GM21786 (cell line): ENCODE data around the gene TMEM220.
A peak's percentile ranks its signal among the peaks of the same experiment; 100 is the strongest.

Source experiments
- ATAC-seq: cut with Tn5 transposase; IDR thresholded peaks from one replicate; pipeline ENCODE4 v1.9.1; 2021; ENCODE audit not compliant: unreplicated experiment

Gene TMEM220

DNA sequence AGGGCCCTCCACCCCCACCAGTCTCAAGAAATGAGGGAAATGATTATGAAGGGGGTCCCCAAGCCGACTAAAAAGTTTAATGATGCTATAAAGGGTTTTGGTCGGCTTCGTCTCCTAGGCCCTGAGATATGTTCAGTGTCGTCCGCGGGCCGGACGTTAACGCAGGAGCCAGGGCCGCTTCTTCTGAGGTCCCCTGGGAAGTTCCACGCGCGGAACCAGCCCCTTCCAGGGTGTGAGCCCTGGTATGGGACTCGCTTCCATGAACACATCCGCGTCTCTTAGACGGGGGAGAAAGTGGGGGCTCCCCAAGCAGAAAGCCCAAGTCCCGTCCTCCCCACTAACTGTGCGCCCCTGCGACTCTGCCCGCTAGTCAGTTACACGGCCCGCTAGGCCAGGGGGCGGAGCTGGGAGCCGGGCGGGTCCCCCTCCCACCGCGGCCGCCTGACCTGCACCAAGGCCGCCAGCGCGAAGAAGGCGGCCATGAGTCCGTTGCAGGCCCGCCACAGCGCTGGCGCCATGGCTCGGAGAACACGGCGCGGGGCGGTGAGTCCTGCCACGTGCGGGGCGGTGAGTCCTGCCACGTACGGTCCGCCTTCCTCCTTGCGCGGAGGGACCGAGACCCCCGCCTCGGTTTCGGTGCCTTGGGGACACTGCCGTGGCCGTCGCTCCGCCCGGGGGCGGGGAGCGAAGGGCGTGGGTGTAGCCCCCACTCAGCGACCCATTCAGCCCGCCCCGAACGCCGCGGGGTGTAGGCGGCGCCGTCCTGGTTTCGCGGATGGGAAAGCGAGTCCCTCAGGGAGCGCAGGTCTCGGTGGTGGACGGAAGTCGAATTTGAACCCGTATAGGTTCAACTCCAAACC, at the start of gene TMEM220:
Gene TMEM220, minus strand, starts transcription at position 690 of the 860 bp plus-strand sequence. Its CDS starts 172 bp downstream, at position 518.
- ATAC-seq = peak; percentile 69

DNA sequence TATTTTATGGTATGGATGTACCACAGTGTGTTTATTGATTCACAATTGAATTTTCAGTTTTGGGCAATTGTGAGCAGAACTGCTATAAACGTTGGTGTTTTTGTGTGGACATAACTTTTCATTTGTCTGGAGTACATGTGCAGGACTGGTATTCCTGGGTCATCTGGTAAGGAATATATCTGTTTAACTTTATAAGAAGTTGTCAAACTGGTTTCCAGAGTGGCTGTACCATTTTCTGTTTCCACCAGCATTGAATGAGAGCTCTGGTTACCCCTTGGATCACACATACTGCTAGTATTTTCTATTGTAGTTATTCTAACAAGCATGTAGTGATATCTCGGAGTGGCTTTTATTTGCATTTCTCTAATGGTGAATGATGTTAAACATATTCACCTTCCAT, 49.8 kb upstream of the TMEM220 start:
- ATAC-seq = no peak

DNA sequence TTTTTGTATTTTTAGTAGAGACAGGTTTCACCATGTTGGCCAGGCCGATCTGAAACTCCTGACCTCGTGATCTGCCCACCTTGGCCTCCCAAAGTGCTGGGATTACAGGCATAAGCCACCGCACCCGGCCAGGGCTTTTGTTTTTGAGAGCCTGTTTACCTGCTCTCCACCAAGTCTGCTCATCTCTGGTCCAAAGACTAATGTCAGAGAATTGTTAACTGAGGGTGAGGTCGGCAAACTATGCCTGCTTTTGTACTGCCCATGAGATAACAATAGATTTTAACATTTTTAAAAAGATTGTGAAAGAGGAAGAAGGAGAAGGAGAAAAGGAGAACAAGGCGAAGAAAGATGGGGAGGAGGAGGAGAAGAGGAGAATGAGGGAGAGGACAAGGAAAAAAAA, 48.1 kb upstream of the TMEM220 start:
- ATAC-seq = no peak

DNA sequence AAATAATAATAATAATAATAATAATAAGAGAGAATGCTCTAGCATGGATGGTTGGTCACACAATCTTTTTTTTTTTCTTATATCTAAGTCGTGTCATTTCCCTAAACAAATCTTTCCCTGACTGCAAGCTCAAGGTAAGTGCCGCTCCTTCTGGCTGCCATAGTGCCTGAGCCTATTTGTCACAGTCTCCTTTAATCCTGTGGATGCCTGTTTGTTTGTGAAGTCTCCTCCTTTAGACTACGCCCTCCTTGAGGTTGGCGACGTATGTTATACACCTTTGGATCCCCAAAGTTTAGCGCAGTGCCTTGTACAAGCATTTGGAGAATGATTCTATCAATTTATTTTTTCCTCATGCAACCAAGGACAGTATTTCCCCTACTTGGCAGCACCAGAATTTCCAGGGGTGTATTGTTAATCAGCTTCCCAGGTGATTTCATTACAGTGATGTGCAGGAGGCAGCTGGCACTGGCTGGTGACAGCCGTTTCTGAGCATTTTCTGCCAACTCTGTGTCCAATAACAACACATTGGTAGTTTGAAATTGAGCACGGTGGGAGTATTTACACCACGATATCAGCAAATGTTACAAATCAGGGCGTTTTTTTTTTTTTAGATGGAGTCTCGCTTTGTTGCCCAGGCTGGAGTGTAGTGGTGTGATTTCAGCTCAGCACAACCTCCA, 47.4 kb upstream of the TMEM220 start:
- no peak for ATAC-seq

DNA sequence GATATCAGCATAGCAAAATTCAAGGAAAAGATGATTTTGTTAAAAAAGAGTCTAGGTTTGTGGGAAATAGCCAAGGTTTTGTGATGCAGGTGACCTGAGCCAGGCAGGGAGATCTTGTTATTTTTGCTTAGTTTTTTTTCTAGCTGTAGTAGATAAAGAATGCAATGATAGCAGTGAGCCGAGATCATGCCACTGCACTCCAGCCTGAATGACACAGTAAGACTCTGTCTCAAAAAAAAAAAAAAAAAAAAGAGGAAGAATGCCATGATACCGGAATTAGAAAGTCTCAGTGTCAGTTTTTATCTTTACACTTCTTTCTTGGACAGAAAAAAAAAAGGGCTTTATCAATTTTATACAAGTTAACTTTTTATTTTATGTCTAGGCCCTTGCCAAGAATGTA, 46.6 kb upstream of the TMEM220 start:
- ATAC-seq = no peak

DNA sequence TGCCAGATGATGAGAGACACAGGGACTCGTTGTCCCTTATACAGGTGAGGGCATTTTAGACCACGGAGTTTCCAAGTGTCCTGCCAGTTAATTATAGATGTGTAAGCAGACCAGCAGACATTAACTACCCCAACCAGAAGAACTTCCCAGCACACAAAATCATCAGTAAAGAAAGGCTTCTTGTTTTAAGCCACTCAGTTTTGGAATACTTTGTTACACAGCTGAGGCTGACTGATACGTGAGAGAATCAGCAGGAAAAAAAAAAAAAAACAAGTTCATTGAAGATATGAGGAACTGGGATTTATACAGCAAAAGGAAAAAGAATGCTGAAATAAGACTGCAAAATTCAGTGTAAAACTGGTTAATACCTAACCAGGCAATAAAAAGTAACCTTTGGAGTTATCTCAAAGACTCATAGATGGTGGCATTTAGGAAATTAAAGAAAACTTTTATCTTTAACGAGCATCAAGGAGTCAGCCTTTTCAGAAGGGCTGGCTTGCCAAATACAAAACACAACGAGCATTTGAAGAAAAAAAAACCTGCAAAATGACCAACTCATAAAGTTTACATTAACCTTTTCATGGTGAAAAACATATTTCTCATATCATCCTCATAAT, 46.0 kb upstream of the TMEM220 start:
- no peak for ATAC-seq

DNA sequence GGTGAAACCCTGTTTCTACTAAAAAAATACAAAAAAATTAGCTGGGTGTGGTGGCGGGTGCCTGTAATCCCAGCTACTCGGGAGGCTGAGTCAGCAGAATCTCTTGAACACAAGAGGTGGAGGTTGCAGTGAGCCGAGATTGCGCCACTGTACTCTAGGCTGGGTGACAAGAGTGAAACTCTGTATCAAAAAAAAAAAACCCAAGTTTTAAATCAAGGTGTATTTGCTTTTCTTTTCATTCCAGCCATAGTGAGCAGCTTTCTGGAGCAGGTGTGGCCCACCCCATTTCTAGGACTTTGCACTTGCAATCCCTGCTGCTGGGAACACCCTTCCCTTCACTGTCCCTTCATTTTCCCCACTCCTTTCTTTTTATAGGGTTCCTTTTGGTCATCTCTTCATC, 45.2 kb upstream of the TMEM220 start:
- no peak for ATAC-seq

DNA sequence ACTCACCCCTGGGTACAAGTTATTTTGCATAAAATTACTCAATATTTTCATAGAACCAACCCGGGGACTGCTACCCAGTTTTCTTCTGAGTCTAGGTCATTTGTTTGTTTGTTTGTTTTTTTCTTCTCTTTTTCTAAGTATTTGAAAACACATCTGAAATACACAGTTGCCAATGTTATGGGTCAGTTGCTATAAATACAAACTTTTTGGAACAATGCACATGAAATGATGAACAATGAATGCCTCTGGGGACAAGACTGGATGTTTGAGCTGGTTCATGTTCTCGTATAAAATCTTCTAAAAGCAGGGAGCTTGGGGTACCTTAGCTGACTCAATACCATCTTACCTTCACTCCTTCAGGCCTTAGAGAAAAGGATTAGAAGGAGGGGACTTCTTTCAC, 43.6 kb upstream of the TMEM220 start:
- no peak for ATAC-seq

DNA sequence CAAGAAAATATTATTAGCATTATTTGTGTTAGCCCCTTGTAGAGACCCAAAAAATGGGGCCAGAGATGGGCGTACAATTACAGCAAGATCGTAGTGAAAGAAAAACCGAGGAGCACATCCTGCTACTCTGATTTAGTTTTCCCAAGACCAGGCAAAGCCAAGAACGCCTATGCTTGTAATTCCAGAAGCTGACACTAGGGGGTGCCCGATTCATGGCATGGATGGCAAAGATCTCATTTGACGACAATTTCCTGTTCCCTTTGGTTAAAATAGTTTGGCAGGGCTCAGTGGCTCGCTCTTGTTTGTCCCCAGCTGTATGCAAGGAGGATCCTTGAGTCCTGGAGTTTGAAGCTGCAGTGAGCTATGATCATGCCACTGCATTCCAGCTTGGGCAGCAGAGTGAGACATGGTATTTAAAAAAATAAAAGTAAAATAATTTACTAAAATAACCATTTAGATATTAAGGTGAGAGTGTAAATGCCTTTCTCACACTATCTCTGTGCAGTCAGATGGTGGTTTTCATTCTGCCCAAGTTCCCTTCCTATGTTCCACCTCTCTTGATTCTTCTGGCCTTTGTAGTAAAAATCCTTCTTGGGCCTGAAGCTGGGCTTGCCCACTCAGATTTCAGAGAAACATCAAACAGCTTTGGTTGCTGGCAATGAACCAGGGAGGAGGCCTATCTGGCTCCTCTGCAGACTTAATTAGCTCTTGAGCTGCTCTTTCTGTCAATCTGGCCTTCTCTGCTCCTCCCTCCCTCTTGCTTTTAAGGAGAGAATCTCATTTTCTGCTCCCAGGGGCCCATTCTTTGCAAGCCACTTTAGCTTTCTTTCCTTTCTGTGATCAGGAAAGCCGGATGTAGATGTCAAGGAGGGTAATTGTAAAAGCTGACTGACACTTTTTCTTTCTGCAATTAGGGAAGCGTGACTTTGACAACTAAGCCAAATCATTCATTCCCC, 42.9 kb upstream of the TMEM220 start:
- ATAC-seq = no peak

DNA sequence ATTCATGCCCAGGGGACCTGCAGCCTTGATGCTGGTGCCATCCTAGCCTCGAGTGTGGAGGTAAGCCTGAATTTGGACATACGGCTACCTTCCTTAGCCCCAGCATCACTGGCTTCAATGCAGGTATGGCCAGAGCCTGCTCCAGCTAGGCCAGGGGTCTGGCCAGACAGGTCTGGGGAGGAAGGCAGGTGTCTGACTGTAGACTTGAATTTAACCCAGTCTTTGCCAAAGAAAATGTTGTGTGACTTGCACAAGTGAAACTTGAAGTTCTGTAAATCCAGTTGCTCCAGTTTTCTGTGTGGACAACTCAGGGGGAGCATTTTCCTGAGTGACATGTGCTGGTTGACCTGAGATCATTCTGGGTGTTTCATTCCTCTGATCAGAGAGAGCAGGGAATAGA, 41.3 kb upstream of the TMEM220 start:
- no peak for ATAC-seq

DNA sequence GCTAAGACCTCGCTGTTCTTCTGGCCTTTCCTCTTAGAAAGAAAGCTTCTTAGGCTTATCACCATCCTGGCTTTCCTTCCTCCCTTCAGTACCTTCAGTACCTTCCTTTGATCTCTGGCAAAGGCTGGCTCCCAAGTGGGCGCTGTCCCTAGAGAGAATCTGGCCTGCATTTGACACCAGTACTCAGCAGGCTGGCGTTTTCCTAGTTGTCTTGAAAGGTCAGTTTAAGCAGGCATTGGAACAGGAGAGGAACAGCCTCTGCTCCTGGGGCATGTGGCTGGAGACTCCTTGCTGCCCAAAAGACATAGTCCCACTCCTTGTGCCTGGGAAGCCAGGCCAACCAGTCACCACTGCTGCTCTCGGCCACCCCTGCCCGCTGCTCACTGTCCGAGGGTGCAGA, 40.0 kb upstream of the TMEM220 start:
- ATAC-seq = no peak

DNA sequence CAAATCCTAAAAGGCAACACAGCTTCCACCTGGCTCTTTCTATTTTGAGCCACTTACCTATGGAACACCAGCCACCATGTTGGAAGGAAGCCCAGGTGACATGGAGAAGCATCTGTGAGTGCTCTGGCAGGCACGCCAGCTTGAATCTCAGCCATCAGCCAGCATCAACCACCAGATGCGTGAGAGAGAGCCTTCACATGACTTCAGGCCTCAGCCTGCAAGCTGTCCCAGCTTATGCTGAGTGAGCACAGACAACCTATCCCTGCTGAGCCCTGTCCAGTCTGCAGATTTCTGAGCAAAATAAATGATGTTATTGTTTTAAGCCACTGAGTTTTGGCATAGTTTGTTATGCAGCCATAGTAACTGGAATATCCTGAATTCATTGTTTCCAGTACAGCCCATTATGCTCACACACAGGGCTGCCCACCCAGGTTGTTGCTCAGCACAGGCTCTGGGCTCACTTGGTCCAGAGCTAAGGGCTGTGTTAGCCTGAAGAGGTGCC, 39.0 kb upstream of the TMEM220 start:
- ATAC-seq = no peak

DNA sequence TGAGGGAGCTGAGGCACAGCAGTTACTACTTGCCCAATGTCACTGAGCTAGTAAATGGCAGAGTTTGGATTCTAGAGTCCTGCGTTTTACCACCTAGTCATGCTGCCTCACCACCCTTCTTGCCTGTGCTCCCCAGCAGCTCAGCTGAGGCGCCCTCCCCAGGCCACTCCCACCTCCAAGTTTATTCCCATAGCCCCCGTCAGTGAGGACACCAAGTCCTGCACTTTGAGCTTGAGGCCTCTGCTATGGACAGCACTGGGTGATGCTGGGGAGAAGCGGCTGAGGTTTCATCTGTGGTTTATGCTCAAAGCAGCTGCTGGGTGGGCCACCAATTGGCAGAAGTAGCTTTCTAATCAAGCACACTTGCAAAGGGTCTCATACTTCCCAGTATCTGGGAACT, 37.4 kb upstream of the TMEM220 start:
- no peak for ATAC-seq

DNA sequence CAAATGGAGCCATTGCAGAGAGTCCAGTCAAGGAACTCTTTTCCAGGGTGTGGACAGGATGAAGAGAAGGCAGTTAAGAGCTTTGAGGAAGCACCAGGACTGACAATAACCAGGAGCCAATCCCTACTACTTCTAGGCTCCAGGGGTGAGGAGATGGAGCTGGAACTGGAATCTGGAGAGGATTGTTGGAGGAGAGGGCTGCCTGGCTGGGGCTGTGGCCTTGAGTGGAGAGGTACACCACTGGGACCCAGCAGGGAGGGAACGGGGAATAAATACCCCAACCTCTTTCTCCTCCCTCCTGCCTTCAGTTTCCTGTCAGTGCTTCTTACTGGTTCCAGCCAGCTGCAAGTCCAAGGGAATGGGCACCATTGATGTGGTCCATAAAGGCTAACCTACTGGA, 32.2 kb upstream of the TMEM220 start:
- ATAC-seq = no peak

DNA sequence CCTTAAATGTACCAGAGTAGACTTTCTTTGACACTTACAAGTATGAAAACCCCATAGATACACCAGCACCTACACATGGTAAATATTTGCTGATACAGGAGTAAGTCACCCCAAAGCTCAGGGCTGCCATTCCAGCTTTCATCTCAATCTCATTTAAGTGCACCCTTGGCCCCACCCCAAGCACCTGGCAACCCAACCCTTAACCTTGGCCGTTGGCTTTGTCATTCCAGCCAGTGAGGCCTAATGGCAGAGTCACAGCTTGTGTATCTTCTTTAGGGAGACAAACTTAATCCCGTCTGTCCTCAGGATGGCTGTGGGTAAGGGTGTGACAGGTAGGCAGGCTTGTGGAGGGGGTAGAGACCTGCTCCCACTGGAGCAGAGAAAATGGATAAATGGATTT, 31.5 kb upstream of the TMEM220 start:
- no peak for ATAC-seq

DNA sequence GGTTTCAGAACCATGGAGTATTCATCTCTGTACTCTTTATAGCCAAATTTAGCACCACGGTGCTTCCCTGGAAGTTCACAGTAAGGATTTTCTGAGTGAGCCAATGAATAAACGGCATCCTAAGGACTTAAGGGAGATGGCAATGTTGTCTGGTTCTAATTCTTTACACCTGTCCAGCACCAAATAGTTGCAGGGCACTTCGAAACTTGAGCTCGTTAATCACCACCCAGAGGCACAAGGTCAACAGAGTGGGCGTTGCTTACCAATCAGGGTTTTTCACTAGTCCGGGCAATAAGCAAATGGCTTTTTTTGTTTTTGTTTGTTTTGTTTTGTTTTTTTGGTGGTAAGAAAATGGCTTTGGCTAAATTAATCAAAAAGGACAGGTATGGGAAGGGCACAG, 28.2 kb upstream of the TMEM220 start:
- ATAC-seq = no peak

DNA sequence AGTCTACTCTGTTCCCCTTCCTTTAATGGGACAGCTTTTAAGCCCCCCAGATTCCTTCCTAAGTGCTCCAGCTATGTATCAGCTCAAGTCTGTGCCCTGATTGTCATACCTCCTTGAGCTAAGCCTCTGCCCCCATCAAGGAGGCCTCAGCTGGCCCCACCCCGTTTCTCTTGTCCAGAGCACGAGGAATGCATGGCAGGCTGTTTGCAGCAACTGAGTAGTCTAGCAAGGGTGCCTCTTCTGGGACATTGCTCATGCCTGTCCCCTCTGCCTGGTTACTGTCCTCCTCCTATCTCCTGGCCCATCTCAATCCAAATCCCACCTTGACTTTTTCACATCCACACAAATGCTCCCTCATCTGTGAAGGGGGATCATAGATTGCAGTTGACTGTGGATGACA, 27.8 kb upstream of the TMEM220 start:
- ATAC-seq = no peak

DNA sequence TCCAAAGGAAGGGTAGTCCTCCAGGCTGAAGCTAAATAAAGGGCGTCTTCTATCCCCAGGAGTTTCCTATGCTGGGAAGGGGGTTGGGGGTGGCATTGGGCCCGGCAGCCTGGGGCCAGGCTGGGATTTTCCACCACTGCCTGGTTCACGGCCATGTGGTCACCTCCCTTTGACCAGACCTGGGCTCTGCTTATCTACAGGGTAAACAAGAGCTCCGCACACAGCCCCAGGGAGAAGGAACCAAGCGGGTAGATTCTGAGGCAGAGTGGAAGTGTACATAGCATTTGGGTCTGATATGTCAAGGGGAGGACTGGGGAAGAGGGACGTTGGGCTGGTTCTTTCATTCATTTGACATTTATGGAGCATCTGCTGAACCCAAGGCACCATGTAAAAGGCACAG, 27.2 kb upstream of the TMEM220 start:
- no peak for ATAC-seq

DNA sequence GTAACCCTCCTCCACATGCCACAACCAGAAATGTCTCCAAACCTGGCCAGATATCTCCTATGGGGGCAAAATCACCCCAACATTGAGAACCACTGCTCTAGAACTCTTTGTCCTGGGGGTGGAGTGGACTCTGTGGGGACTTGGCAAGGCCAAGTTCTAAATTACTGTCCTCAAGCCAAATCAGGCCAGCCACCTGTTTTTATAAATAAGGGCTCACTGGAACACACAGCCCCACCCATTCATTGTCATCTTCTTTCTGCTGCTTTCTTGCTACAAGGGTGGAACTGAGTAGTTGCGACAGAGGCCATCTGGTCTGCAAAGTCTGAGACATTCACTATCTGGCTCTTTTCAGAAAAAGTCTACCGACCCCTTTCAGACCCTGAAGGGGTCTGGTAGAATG, 26.8 kb upstream of the TMEM220 start:
- ATAC-seq = no peak

DNA sequence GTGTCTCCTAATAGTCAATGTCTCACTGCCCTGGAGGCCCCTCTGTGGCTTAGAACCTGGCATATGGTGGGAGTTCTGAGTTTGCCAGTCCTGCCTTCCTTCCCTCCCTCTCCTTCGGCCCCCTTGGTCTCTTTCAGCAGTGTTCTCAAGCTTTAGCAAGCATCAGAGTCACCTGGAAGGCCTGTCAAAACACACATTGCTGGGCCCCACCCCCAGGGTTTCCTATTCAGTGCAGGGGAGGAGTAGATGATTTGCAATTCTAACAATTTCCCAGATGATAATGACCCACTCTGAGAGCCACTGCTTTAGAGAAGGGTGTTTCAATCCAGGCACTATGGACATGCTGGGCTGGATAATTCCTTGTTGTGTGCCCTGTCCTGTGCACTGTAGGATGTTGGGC, 26.4 kb upstream of the TMEM220 start:
- no peak for ATAC-seq

DNA sequence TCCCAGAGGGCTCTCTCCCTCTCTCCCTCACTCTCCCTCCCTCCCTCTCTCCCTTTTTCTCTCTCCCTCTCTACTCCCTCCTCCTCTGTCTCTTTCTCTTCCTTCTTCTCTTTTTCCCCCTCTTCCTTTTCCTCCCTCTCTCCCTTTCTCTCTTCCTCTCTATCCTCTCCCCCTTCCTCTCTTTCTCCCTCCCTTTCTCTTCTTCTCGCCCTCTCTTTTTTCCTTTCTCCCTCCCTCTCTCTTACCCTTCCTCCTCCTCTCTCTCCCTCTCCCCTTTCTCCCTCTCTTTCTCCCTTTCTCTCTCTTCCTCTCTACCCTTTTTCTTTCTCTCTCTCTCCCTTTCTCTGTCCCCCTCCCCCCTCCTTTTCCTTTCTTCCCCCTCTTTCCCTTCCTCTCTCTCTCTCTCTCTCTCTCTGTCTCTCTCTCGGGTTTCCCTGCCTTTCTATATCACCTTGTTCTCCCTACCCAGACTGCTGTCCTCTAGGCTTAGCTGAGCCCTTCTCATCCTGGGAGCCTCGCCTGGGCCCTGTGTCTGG, 25.8 kb upstream of the TMEM220 start:
- ATAC-seq = no peak
